ENCODE results near the gene TNNI2.

Gene TNNI2

DNA sequence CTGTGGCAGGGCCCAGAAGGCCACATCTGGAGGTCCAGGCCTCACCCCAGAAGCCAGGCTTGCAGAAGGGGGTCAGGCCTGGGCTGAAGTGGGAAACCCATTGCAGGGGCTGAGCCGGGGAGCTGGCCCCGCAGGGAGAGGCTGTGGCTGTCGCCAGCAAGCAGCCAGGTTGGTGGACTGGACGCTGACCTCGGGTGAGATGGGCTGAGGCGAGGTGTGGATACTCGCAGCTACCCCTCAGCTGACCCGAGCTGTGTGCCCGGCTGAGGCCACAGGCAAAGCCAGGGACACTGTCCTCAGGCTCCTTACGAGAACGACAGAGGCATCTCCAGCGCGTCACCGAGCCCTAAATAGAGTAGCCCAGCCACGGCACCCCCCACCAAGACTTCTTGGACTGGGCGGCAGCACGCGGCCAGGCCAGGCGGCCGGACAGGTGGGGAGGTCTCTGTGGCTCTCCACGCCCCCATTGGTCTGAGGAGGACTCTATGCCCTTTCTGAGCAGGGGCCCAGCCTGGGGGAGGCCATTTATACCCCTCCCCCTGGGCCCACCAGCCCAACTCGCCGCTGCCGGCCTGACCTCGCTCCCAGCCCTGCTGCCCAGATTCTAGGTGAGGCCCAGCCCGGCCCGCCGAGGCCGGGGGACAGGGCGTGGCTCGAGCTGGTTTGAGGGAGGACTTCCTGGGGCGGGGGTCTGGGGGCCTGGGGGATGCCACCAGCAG lies at the start of gene TNNI2:
TNNI2 (plus strand) TSS at position 556 of the 719 bp plus-strand sequence. CDS start 716 bp downstream, outside the sequence.
- Histone ChIP-seq H2AFZ (ENCODE audit: low read length) (no peak within 1 kb of the TSS), H3K9ac (ENCODE audit: low read length) (no peak within 1 kb of the TSS), H3K9me2 (replicated peaks; ENCODE audit: insufficient read depth, low read length) (no peaks in the 10 kb centered on the region)

DNA sequence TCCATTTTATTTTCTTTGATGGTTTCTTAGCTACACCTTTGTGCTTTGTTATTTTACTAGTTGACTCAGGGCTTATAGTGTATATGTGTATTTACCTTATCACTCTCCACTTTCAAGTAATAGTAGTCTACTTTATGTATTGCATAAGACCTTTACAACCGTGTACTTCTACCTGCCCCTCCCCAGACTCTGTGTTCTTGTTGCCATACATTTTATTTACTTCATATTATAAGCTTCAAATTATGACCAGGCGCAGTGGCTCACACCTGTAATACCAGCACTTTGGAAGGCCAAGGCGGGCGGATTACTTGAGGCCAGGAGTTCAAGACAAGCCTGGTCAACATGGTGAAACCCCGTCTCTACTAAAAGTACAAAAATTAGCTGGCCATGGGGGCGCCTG lies 46.9 kb upstream of the TNNI2 start:
- Histone ChIP-seq H2AFZ (ENCODE audit: low read length) (no peak overlapping the region), H3K79me2 (ENCODE audit: low read length) (no peaks in the 10 kb centered on the region), H3K9me3 (replicated peaks; ENCODE audit: insufficient read depth, low read length) (no peaks in the 10 kb centered on the region), H3K4me1 (ENCODE audit: low read length) (no peaks in the 10 kb centered on the region), H4K20me1 (ENCODE audit: insufficient read depth, low read length) (no peaks in the 10 kb centered on the region), H3K4me3 (ENCODE audit: low read length) (no peak overlapping the region), H3K27ac (ENCODE audit: low read length) (no peak overlapping the region), H3K4me2 (ENCODE audit: low read depth, low read length) (no peak overlapping the region), H3K36me3 (replicated peaks; ENCODE audit: insufficient read depth, low read length) (no peaks in the 10 kb centered on the region), H3K9ac (ENCODE audit: low read length) (no peak overlapping the region), H3K27me3 (replicated peaks; ENCODE audit: insufficient read depth, low read length) (peaks cover 93% of the 10 kb centered on the region), H3F3A (ENCODE audit: insufficient read depth, low read length) (no peaks in the 10 kb centered on the region), H3K9me2 (replicated peaks; ENCODE audit: insufficient read depth, low read length) (no peaks in the 10 kb centered on the region)
- TF ChIP-seq EZH2phosphoT487 (IDR thresholded peaks at IDR 0.05; ENCODE audit: low read length) (no peak), EZH2 (optimal IDR thresholded peaks at IDR 0.05; ENCODE audit: low read depth, low read length) (no peak)
- TF ChIP-seq, protein P1, sequence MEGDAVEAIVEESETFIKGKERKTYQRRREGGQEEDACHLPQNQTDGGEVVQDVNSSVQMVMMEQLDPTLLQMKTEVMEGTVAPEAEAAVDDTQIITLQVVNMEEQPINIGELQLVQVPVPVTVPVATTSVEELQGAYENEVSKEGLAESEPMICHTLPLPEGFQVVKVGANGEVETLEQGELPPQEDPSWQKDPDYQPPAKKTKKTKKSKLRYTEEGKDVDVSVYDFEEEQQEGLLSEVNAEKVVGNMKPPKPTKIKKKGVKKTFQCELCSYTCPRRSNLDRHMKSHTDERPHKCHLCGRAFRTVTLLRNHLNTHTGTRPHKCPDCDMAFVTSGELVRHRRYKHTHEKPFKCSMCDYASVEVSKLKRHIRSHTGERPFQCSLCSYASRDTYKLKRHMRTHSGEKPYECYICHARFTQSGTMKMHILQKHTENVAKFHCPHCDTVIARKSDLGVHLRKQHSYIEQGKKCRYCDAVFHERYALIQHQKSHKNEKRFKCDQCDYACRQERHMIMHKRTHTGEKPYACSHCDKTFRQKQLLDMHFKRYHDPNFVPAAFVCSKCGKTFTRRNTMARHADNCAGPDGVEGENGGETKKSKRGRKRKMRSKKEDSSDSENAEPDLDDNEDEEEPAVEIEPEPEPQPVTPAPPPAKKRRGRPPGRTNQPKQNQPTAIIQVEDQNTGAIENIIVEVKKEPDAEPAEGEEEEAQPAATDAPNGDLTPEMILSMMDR (IDR thresholded peaks at IDR 0.05; ENCODE audit: low read length), result no peak
- no peak for DNase-seq

More for the DNA sequence above, at the start of gene TNNI2:
- H3K4me2 ChIP-seq (ENCODE audit: low read depth, low read length), result no peak within 1 kb of the TSS
- no peaks in the 10 kb centered on the region for H3K36me3 ChIP-seq (replicated peaks; ENCODE audit: insufficient read depth, low read length)
- peaks cover 50% of the 10 kb centered on the region for H3K27me3 ChIP-seq (replicated peaks; ENCODE audit: insufficient read depth, low read length)
- H3K9me3 ChIP-seq (replicated peaks; ENCODE audit: insufficient read depth, low read length), result no peaks in the 10 kb centered on the region
- H3K4me3 ChIP-seq (ENCODE audit: low read length), result no peak within 1 kb of the TSS
- no peaks in the 10 kb centered on the region for H3F3A ChIP-seq (ENCODE audit: insufficient read depth, low read length)
- H3K4me1 ChIP-seq (ENCODE audit: low read length), result no peaks in the 10 kb centered on the region
- TF ChIP-seq EZH2phosphoT487 (IDR thresholded peaks at IDR 0.05; ENCODE audit: low read length) (no peak), EZH2 (optimal IDR thresholded peaks at IDR 0.05; ENCODE audit: low read depth, low read length) (no peak)
- TF ChIP-seq, protein P1 (IDR thresholded peaks at IDR 0.05; ENCODE audit: low read length), result no peak
- no peaks in the 10 kb centered on the region for H4K20me1 ChIP-seq (ENCODE audit: insufficient read depth, low read length)
- DNase-seq, result no peak
- no peaks in the 10 kb centered on the region for H3K79me2 ChIP-seq (ENCODE audit: low read length)
- no peak within 1 kb of the TSS for H3K27ac ChIP-seq (ENCODE audit: low read length)

DNA sequence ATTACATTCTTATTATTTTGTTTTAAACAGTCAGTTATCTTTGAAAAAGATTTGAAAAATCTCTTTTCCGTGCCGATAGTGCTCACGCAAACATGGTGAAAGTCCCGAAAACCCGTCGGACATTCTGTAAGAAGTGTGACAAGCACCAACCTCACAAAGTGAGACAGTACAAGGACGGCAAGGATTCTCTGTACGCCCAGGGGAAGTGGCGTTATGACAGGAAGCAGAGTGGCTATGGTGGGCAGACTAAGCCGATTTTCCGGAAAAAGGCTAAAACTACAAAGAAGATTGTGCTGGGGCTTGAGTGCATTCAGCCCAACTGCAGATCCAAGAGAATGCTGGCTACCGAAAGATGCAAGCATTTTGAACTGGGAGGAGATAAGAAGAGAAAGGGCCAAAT lies 46.3 kb upstream of the TNNI2 start:
- no peaks in the 10 kb centered on the region for H3K79me2 ChIP-seq (ENCODE audit: low read length)
- DNase-seq, result no peak
- TF ChIP-seq, protein P1 (IDR thresholded peaks at IDR 0.05; ENCODE audit: low read length), result no peak
- TF ChIP-seq EZH2 (optimal IDR thresholded peaks at IDR 0.05; ENCODE audit: low read depth, low read length) (no peak), EZH2phosphoT487 (IDR thresholded peaks at IDR 0.05; ENCODE audit: low read length) (no peak)
- peaks cover 93% of the 10 kb centered on the region for H3K27me3 ChIP-seq (replicated peaks; ENCODE audit: insufficient read depth, low read length)
- no peaks in the 10 kb centered on the region for H4K20me1 ChIP-seq (ENCODE audit: insufficient read depth, low read length)
- H3K27ac ChIP-seq (ENCODE audit: low read length), result no peak overlapping the region
- H3K4me3 ChIP-seq (ENCODE audit: low read length), result no peak overlapping the region
- no peaks in the 10 kb centered on the region for H3K9me3 ChIP-seq (replicated peaks; ENCODE audit: insufficient read depth, low read length)
- no peak overlapping the region for H3K9ac ChIP-seq (ENCODE audit: low read length)
- no peaks in the 10 kb centered on the region for H3K9me2 ChIP-seq (replicated peaks; ENCODE audit: insufficient read depth, low read length)
- no peaks in the 10 kb centered on the region for H3K36me3 ChIP-seq (replicated peaks; ENCODE audit: insufficient read depth, low read length)
- no peaks in the 10 kb centered on the region for H3K4me1 ChIP-seq (ENCODE audit: low read length)
- H3F3A ChIP-seq (ENCODE audit: insufficient read depth, low read length), result no peaks in the 10 kb centered on the region
- H2AFZ ChIP-seq (ENCODE audit: low read length), result no peak overlapping the region
- no peak overlapping the region for H3K4me2 ChIP-seq (ENCODE audit: low read depth, low read length)
